Activated gamma-delta T cell treated with Interleukin-2 at 50 U/mL for 16 hours (primary cell): ENCODE results near the gene SARDH.
"Not testable (repeated sequence)": the region's sequence is repeated elsewhere in the genome, so short reads cannot be mapped to it uniquely, and the experiment has no call there.

ENCODE experiments used
- DNase-seq: peaks from one replicate; pipeline ENCODE4 v3.0.0-alpha.2; 2020

SARDH gene

GRCh38 chr9:133682818-133683585 is 55.1 kb downstream of the SARDH start:
- DNase-seq: no peak

GRCh38 chr9:133681658-133682306 is 56.4 kb downstream of the SARDH start:
- DNase-seq: no peak

GRCh38 chr9:133680976-133681657 is 57.0 kb downstream of the SARDH start:
- no peak for DNase-seq

GRCh38 chr9:133680250-133680975 is 57.7 kb downstream of the SARDH start:
- no peak for DNase-seq

GRCh38 chr9:133679466-133680061 is 58.6 kb downstream of the SARDH start:
- no peak for DNase-seq

GRCh38 chr9:133679056-133679455 is 59.1 kb downstream of the SARDH start:
- DNase-seq: no peak

GRCh38 chr9:133677126-133678010 is 60.8 kb downstream of the SARDH start:
- peak; percentile 51 for DNase-seq

- no peak for DNase-seq
Observed at GRCh38 chr9:133676450-133676849, 61.7 kb downstream of the SARDH start.

GRCh38 chr9:133675796-133676195 is 62.4 kb downstream of the SARDH start:
- DNase-seq: not testable (repeated sequence)

GRCh38 chr9:133674091-133674490 is 64.1 kb downstream of the SARDH start:
- no peak for DNase-seq

- DNase-seq: no peak
Observed at GRCh38 chr9:133673258-133673655, 64.9 kb downstream of the SARDH start.

GRCh38 chr9:133672503-133673257 is 65.5 kb downstream of the SARDH start:
- no peak for DNase-seq

- DNase-seq: no peak
Observed at GRCh38 chr9:133671371-133671770, 66.8 kb downstream of the SARDH start.

- DNase-seq: no peak
Observed at GRCh38 chr9:133670466-133670865, 67.7 kb downstream of the SARDH start.

GRCh38 chr9:133669182-133669801 is 68.9 kb downstream of the SARDH start:
- DNase-seq: no peak

- DNase-seq: no peak
Observed at GRCh38 chr9:133667759-133668450, 70.2 kb downstream of the SARDH start.

- DNase-seq: no peak
Observed at GRCh38 chr9:133666845-133667244, 71.3 kb downstream of the SARDH start.

GRCh38 chr9:133666387-133666786 is 71.8 kb downstream of the SARDH start:
- DNase-seq: no peak

- no peak for DNase-seq
Observed at GRCh38 chr9:133665535-133665934, 72.6 kb downstream of the SARDH start.

- no peak for DNase-seq
Observed at GRCh38 chr9:133665096-133665495, 73.1 kb downstream of the SARDH start.
